ENCODE measurements around the gene HPSE2.

Gene HPSE2

DNA sequence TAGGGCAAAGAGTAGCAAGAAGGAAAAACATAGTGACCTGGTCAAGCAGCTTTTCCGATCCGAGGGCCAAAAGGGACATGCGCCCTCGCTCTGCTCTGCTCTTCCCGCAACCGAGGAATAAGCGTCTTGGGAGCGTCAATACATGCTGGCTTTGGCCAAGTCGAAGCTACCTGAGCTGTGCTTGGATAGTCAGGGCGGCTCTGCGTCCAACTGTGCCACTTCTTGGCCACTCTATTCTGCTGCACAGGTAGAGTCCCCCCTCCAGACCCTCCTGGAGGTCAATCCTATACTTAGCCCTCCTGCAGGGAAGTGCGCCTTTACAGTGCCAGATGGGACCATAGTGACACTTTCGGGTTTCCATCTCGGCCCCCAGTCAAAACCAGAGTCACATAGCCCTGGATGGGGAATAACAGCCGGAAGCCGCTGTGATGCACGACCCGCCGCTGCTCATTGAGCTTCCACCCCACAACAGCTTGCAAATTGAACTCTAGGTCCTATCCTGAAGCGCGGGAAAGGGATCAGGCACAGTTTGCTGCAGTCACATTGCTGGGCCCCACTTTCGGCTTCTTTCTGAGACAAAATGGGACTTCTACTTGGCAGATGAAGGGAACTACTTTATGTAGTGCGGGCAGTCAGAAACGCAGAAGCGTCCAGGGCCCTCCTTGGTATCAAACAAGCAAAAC, 1.1 kb upstream of the HPSE2 start:
- no peak overlapping the region for H3K4me3 ChIP-seq (ENCODE audit: low read depth, low read length)
- TF ChIP-seq, protein P1, sequence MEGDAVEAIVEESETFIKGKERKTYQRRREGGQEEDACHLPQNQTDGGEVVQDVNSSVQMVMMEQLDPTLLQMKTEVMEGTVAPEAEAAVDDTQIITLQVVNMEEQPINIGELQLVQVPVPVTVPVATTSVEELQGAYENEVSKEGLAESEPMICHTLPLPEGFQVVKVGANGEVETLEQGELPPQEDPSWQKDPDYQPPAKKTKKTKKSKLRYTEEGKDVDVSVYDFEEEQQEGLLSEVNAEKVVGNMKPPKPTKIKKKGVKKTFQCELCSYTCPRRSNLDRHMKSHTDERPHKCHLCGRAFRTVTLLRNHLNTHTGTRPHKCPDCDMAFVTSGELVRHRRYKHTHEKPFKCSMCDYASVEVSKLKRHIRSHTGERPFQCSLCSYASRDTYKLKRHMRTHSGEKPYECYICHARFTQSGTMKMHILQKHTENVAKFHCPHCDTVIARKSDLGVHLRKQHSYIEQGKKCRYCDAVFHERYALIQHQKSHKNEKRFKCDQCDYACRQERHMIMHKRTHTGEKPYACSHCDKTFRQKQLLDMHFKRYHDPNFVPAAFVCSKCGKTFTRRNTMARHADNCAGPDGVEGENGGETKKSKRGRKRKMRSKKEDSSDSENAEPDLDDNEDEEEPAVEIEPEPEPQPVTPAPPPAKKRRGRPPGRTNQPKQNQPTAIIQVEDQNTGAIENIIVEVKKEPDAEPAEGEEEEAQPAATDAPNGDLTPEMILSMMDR (IDR thresholded peaks at IDR 0.05; ENCODE audit: control insufficient read depth, extremely low read depth, insufficient read depth): no peak
- DNase-seq (ENCODE audit: low read depth): no peak

DNA sequence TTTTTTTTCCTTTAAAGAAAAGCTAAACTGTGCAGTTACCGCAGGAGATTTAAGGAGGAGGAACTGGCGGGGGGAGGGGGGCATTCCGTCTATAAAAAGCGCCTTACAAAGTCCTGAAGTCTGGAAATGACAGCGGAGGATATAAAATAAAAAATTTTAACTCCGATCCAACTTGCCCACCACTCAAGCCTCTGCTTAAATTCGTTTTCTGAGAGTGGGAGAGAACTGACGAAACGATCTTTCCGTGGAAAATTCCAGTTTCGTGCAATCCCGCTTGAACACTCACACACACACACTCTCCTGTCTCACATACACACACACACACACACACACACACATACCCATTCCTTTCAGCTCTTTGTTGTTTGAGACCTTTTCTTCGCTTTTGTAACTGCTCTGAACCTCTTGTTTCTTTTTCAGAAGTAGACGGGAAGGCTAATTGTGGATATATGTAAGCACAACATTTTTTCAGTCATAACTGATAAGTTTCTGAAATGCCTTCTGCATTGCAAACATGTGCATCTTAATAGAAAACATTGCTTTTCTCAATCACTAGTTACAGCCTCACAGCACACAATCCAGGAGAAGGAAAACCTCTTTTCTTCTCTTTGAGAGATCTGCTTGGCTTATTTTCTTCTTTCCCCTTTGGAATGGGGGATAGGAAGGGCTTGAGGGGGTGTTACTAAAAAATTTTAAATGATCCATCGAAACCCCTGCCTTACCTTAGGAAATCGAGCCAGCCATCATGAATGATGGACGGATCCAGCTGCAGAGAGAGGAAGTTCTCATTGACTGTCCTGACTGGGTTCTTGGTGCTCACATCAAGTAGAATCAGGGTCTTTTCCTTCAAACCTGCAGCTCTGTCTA, 628 bp downstream of the HPSE2 start:
- TF ChIP-seq, protein P1 (IDR thresholded peaks at IDR 0.05; ENCODE audit: control insufficient read depth, extremely low read depth, insufficient read depth): no peak
- no peak for DNase-seq (ENCODE audit: low read depth)
- no peak overlapping the region for H3K4me3 ChIP-seq (ENCODE audit: low read depth, low read length)

DNA sequence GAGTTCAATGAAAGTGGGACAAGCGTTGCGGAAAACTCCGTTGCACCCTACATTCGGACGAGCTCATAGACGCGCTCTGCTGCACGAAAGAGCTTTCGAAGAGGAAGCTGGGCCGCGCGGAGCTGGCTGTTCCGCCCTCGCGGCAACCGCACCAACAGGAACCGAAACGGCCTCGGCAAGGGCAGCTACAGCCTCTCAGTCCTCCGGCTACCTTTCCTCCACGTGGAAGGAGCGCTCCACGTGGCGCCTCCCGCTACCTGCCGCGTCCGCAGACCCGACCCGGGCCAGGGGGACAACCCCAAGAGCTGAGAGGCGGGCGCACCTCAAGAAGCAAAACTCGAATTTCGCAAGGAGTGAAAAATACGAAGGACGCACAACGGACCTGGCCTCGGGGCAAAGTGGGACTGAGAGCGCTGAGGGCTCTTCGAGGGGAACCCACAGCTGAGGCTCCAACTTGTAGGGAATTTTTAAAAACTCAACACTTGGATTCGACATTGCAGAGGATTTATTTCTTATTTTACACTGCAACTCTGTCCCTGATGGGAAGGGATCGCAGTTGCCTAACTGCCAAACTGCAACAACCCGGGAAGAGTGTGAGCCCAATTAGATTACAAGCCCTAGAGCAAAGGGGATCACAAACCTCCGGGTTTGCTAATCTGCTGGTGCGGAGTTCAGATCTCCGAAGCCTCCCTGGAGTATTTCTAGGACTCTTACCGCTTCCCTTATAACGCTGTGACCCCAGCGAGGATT, 1.4 kb downstream of the HPSE2 start:
- TF ChIP-seq, protein P1 (IDR thresholded peaks at IDR 0.05; ENCODE audit: control insufficient read depth, extremely low read depth, insufficient read depth): no peak
- no peak overlapping the region for H3K4me3 ChIP-seq (ENCODE audit: low read depth, low read length)
- DNase-seq (ENCODE audit: low read depth): no peak

DNA sequence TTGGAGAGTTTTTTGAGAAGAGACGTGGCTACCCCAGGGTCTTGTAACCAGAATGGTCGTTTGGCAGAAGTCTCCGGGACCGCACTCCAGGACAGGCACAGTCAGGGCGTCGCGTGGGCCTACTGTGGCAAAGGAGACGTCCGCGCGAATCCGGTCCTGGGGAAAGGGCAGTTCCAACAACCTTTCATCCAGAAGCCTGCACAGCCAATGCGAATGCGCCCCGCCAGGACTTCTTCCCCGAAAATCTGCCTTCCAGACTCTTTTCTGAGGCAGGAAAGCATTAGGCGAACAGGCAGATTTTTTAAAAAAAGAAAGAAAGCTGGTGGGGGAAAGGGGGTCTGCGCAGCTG, 2.0 kb downstream of the HPSE2 start:
- no peak overlapping the region for H3K4me3 ChIP-seq (ENCODE audit: low read depth, low read length)
- TF ChIP-seq, protein P1 (IDR thresholded peaks at IDR 0.05; ENCODE audit: control insufficient read depth, extremely low read depth, insufficient read depth): no peak
- no peak for DNase-seq (ENCODE audit: low read depth)

DNA sequence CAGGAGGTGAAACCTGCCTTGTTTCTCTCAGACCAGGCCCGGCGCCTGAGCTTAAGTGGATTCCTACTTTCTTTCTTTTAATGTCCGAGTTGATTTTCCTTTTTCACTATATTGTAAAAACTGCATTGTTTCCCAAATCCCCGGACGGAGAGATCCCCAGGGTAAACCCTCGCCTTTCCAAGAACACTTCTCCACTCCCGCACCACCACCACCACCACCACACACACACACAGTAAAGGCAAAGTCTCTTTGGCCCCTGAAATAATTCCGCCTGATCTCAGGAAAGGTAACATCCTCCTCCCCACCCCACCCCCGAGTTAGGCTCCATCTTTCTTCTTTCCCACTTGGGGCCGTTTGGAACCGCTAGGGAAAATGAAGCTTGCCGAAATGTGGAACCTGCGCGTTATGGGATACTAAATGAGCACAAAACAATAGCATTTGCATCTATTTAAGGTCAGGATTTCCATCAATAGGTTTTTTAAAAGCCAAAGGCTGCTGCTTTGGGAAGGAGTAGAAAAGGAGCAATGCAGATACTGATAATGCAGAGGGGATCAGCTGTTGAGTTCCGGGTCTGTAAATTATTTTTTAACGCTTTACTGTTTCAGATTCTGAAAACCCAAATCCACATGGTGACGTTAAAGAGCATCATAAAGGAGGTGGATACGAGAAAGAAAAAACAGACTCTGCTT, 2.5 kb downstream of the HPSE2 start:
- DNase-seq (ENCODE audit: low read depth): no peak
- TF ChIP-seq, protein P1 (IDR thresholded peaks at IDR 0.05; ENCODE audit: control insufficient read depth, extremely low read depth, insufficient read depth): no peak
- H3K4me3 ChIP-seq (ENCODE audit: low read depth, low read length): no peak overlapping the region

DNA sequence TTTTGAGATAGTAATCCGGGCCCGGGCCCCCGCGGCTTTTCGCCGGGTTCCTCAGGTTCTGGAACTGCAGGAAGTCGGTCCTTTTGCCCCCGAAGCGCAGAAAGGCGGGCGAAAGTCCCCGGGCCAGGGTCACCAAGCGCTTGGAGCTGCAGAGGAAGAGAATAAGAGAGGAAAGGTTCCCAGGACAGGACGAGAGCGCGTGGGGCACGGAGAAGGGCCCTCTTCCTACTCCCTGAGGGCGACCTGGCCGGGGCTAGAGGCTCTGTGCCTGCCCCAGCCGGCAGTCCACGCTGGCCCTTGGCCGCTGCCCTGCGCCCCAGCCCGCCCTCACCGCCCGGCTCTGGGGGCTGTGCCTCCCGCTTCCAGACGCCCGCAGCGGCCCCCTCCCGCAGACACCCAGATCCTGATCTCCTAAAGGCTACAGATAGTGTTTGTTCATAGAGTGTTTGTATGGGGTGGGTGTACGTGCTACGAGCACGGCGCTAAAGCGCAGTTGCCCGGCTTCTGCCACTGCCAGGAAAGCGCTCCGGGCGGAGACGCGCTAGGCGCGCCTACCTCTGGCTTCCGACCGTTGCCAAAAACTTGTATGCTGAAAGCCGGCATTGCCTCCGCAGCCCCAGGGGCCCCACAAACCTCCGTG, 3.2 kb downstream of the HPSE2 start:
- TF ChIP-seq, protein P1 (IDR thresholded peaks at IDR 0.05; ENCODE audit: control insufficient read depth, extremely low read depth, insufficient read depth): no peak
- H3K4me3 ChIP-seq (ENCODE audit: low read depth, low read length): no peak overlapping the region
- DNase-seq (ENCODE audit: low read depth): no peak
